Lung (tissue), 12 donors: Measurements from ENCODE around the gene TMCC1. TPM values are rescaled to one million over a fixed set of nuclear protein-coding genes. Genes with fewer than 3 reads are reported as not detected.
"Not testable (repeated sequence)": the region's sequence is repeated elsewhere in the genome, so short reads cannot be mapped to it uniquely, and the experiment has no call there.

Experiments used
- ATAC-seq: fragments of 200-7000 bp; cut with Tn5 transposase; one replicate; pipeline ENCODE4 v1.9.1; 2020; ENCODE audit warnings: moderate number of reproducible peaks; ENCODE audit not compliant: insufficient read depth, low FRiP score
- DNase-seq, 3 donors: peaks; one replicate each; pipeline ENCODE4 v3.0.0-alpha.2; 2013 to 2017
- H3K27ac ChIP-seq, 2 donors: one replicate each; pipeline ENCODE4 v1.5.1; 2013; ENCODE audit warnings: mild to moderate bottlenecking in 2 of 2, moderate library complexity in 2 of 2, control low read depth in 1 of 2, inconsistent platforms in 1 of 2, low read depth in 1 of 2, low read length in 1 of 2
- H3K27me3 ChIP-seq, 3 donors: one replicate each; pipeline ENCODE4 v1.5.1; 2013; ENCODE audit warnings: low read length in 2 of 3; ENCODE audit not compliant: control insufficient read depth in 3 of 3, insufficient read depth in 3 of 3
- H3K36me3 ChIP-seq, 4 donors: one replicate each; pipeline ENCODE4 v1.5.1; 2013; ENCODE audit warnings: low read length in 4 of 4, mild to moderate bottlenecking in 1 of 4, moderate library complexity in 1 of 4; ENCODE audit not compliant: control insufficient read depth in 4 of 4, insufficient read depth in 4 of 4
- H3K4me1 ChIP-seq, 5 donors: one replicate each; pipeline ENCODE4 v1.5.1; 2013; ENCODE audit warnings: low read length in 5 of 5, mild to moderate bottlenecking in 2 of 5, moderate library complexity in 1 of 5; ENCODE audit not compliant: control insufficient read depth in 5 of 5, insufficient read depth in 5 of 5
- H3K4me3 ChIP-seq: one replicate; pipeline ENCODE4 v1.5.1; 2013; ENCODE audit warnings: mild to moderate bottlenecking, control low read depth, moderate library complexity
- H3K9ac ChIP-seq, 2 donors: one replicate each; pipeline ENCODE4 v1.5.1; 2013; ENCODE audit warnings: low read length in 2 of 2, control low read depth in 1 of 2; ENCODE audit not compliant: insufficient read depth in 1 of 2
- H3K9me3 ChIP-seq, 4 donors: one replicate each; pipeline ENCODE4 v1.5.1; 2013; ENCODE audit warnings: low read length in 3 of 4, mild to moderate bottlenecking in 1 of 4, moderate library complexity in 1 of 4; ENCODE audit not compliant: control insufficient read depth in 4 of 4, insufficient read depth in 3 of 4
- CTCF ChIP-seq: IDR thresholded peaks from 2 replicates; pipeline ENCODE4 v1.5.1; 2012; ENCODE audit warnings: mild to moderate bottlenecking; ENCODE audit errors: control extremely low read depth, extremely low read depth
- WGBS, 2 donors: extraction: QIAGEN DNeasy Blood & Tissue Kit; methylation state at CpG; one replicate each; pipeline ENCODE4 v1.1.7; 2013; 5-methylcytosine and 5-hydroxymethylcytosine counted together
- polyA plus RNA-seq, 2 donors: library from polyadenylated mRNA; stranded (reverse); fragments of 200-250 nt; gene quantifications; one replicate each; pipeline ENCODE4 v1.2.1, GENCODE V29; 2013
- total RNA-seq, 2 donors: library from RNA; depleted of rRNA in 1 of 2; stranded (reverse); fragments of >200 nt in 1 of 2; gene quantifications; one replicate each; pipeline ENCODE4 v1.2.1, GENCODE V29; 2014 to 2021
- donor health status: control.
- donor health status: control.
- donor health status: Bipolar disorder and iron deficiency.
- donor health status: healthy.
- donor health status: DM: yes; HTN: yes; CAD: no.

The TMCC1 gene
- total and polyA plus RNA-seq, 4 donors = 8.7 to 39.4 (median 22.8) TPM

- peaks cover 4 to 9% (median 7%) of the 10 kb centered on the region in 4 donors for H3K9me3 ChIP-seq
- H3K9ac ChIP-seq = no peak overlapping the region
- no peak overlapping the region for H3K27ac ChIP-seq
- no peaks in the 10 kb centered on the region for H3K36me3 ChIP-seq
- H3K27me3 ChIP-seq = no peaks in the 10 kb centered on the region
- TF ChIP-seq CTCF = no peak
- no peaks in the 10 kb centered on the region for H3K4me1 ChIP-seq
- peak in 2 of 3 donors; percentile 51 to 63 for DNase-seq
- no peak overlapping the region for H3K4me3 ChIP-seq
- peak; percentile 69 for ATAC-seq
Observed at GRCh38 chr3:129911261-129911861, 17.9 kb upstream of the TMCC1 start.

- DNase-seq, H3K4me1 ChIP-seq, H3K36me3 ChIP-seq, H3K4me3 ChIP-seq, H3K27me3 ChIP-seq, ATAC-seq, H3K9ac ChIP-seq, H3K27ac ChIP-seq: not testable (repeated sequence)
- H3K9me3 ChIP-seq = peaks cover 5 to 11% (median 6%) of the 10 kb centered on the region in 4 donors
- WGBS, 2 donors = 97% methylated on average over 4 of the region's 4 CpGs
Observed at GRCh38 chr3:129909235-129909634, 15.7 kb upstream of the TMCC1 start.

- DNase-seq (no peak), ATAC-seq (no peak)
- Histone ChIP-seq H3K4me1 (no peaks in the 10 kb centered on the region), H3K27me3 (no peaks in the 10 kb centered on the region), H3K4me3 (no peak overlapping the region), H3K9me3 (peaks cover 5 to 11% (median 6%) of the 10 kb centered on the region in 4 donors), H3K27ac (no peak overlapping the region), H3K9ac (no peak overlapping the region), H3K36me3 (peaks cover 0 to 4% (median 0%) of the 10 kb centered on the region in 4 donors)
- TF ChIP-seq CTCF = no peak
- 81 to 90% methylated on average over 1 of the region's 1 CpG for WGBS, 2 donors
Observed at GRCh38 chr3:129908417-129908816, 14.9 kb upstream of the TMCC1 start.

GRCh38 chr3:129901272-129901671 lies 7.8 kb upstream of the TMCC1 start:
- 96% methylated on average over 4 of the region's 4 CpGs for WGBS, 2 donors
- not testable (repeated sequence) for H3K4me1 ChIP-seq, ATAC-seq, H3K27ac ChIP-seq, H3K27me3 ChIP-seq, H3K9me3 ChIP-seq, DNase-seq, H3K9ac ChIP-seq, H3K4me3 ChIP-seq, H3K36me3 ChIP-seq
